ENCODE results near the gene RAB3GAP2.
A peak's percentile ranks its signal among the peaks of the same experiment; 100 is the strongest.
"Not testable (repeated sequence)": the region's sequence is repeated elsewhere in the genome, so short reads cannot be mapped to it uniquely, and the experiment has no call there.

Gene RAB3GAP2

GRCh38 chr1:220170836-220171526 lies 101.3 kb downstream of the RAB3GAP2 start:
- Mint-ChIP-seq H3K27ac (no peak overlapping the region), H3K4me3 (no peak overlapping the region), H3K36me3 (ENCODE audit: low read depth) (peaks cover 79% of the 10 kb centered on the region), H3K4me1 (ENCODE audit: low read depth) (no peaks in the 10 kb centered on the region), H3K27me3 (no peaks in the 10 kb centered on the region), H3K9me3 (no peaks in the 10 kb centered on the region)

- H3K4me3 Mint-ChIP-seq, H3K27ac Mint-ChIP-seq: not testable (repeated sequence)
Measured at GRCh38 chr1:220169887-220170286, 102.4 kb downstream of the RAB3GAP2 start.

DNA sequence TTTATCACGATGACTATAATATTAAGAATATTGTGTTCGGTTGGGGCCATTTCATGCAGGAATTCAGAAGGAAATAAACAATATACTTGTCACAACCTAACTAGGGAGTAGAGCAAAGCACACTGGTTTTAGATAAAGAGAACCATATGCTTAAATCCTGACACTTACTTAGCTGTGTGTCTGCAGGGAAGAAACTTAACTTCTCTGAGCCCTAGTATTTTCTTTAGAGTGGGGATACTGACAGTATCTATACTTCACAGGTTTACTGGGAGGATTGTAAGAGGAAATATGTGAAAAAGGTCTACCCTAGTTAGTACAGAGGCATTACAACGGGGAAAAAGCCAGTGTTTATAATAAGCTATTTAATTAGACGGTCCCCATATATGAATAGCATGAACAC lies 105.4 kb downstream of the RAB3GAP2 start:
- no peak overlapping the region for H3K4me3 Mint-ChIP-seq
- H3K9me3 Mint-ChIP-seq = no peaks in the 10 kb centered on the region
- no peaks in the 10 kb centered on the region for H3K4me1 Mint-ChIP-seq (ENCODE audit: low read depth)
- H3K36me3 Mint-ChIP-seq (ENCODE audit: low read depth) = peaks cover 59% of the 10 kb centered on the region
- H3K27me3 Mint-ChIP-seq = no peaks in the 10 kb centered on the region
- H3K27ac Mint-ChIP-seq = no peak overlapping the region

More at GRCh38 chr1:220169887-220170286, 102.4 kb downstream of the RAB3GAP2 start:
- H3K36me3 Mint-ChIP-seq (ENCODE audit: low read depth) = peaks cover 78% of the 10 kb centered on the region
- H3K9me3 Mint-ChIP-seq; H3K27me3 Mint-ChIP-seq; H3K4me1 Mint-ChIP-seq (ENCODE audit: low read depth): not testable (repeated sequence)

- Mint-ChIP-seq H3K4me1 (ENCODE audit: low read depth) (no peaks in the 10 kb centered on the region), H3K27ac (no peak overlapping the region), H3K36me3 (ENCODE audit: low read depth) (peaks cover 56% of the 10 kb centered on the region), H3K4me3 (no peak overlapping the region), H3K9me3 (no peaks in the 10 kb centered on the region), H3K27me3 (no peaks in the 10 kb centered on the region)
Measured at GRCh38 chr1:220164517-220164916, 107.7 kb downstream of the RAB3GAP2 start.

GRCh38 chr1:220164116-220164515 lies 108.1 kb downstream of the RAB3GAP2 start:
- H3K27me3 Mint-ChIP-seq = no peaks in the 10 kb centered on the region
- no peaks in the 10 kb centered on the region for H3K4me1 Mint-ChIP-seq (ENCODE audit: low read depth)
- no peak overlapping the region for H3K4me3 Mint-ChIP-seq
- H3K36me3 Mint-ChIP-seq (ENCODE audit: low read depth) = peaks cover 53% of the 10 kb centered on the region
- H3K27ac Mint-ChIP-seq = no peak overlapping the region
- no peaks in the 10 kb centered on the region for H3K9me3 Mint-ChIP-seq

DNA sequence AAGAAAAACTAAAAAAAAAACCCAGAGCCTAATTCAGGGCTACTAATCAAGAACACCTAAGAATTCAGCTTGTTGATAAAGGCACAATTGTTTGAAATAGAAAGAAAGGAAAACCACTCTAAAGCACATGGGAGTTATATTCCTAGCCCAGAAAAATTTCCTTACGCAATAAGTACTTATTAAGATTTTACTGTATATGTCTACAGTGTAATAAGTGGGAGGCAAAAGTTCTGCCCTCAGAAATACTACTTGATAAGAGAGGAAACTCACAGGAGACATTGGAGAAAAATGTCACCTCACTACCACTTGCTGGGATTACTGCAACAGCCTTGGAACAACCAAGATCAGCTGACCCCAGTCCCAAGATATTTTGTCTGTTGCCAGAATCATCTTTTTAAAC lies 112.2 kb downstream of the RAB3GAP2 start:
- Mint-ChIP-seq H3K27me3 (no peaks in the 10 kb centered on the region), H3K4me1 (ENCODE audit: low read depth) (peaks cover 5% of the 10 kb centered on the region), H3K4me3 (no peak overlapping the region), H3K36me3 (ENCODE audit: low read depth) (peaks cover 64% of the 10 kb centered on the region), H3K27ac (no peak overlapping the region), H3K9me3 (no peaks in the 10 kb centered on the region)

DNA sequence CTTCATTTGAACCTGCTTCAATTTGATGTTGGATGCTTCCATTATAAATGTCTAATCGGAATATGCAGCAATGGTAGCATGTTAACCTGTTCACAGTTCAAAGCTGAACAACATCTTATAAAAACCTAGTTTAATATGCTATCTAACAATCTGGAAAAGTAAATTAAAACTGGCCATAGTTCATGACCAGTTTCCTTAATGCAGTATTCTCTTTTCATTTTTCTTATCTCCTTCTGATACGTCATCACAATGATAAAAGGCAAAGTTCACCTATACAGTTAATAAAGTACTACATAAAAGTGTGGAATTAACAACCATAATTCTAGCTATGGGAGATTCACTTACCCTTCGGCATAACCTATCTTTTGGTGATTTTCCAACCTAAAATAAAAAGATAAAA lies 113.2 kb downstream of the RAB3GAP2 start:
- H3K36me3 Mint-ChIP-seq (ENCODE audit: low read depth) = peaks cover 62% of the 10 kb centered on the region
- H3K4me3 Mint-ChIP-seq = no peak overlapping the region
- no peaks in the 10 kb centered on the region for H3K9me3 Mint-ChIP-seq
- no peaks in the 10 kb centered on the region for H3K27me3 Mint-ChIP-seq
- H3K27ac Mint-ChIP-seq = no peak overlapping the region
- peaks cover 5% of the 10 kb centered on the region for H3K4me1 Mint-ChIP-seq (ENCODE audit: low read depth)

DNA sequence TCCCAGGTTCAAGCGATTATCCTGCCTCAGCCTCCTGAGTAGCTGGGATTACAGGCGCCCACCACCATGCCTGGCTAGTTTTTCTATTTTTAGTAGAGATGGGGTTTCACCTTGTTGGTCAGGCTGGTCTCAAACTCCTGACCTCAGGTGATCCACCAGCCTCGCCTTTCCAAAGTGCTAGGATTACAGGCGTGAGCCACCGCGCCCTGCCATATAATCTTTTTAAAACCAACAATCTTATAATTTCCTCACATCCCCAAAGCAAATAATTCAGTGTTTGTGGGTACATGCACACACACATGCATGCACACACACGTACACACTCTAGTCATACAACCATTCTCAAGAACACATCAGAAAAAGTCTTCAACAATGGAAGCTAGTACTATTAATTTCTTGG lies 113.7 kb downstream of the RAB3GAP2 start:
- H3K9me3 Mint-ChIP-seq, H3K4me3 Mint-ChIP-seq: not testable (repeated sequence)
- peaks cover 64% of the 10 kb centered on the region for H3K36me3 Mint-ChIP-seq (ENCODE audit: low read depth)

DNA sequence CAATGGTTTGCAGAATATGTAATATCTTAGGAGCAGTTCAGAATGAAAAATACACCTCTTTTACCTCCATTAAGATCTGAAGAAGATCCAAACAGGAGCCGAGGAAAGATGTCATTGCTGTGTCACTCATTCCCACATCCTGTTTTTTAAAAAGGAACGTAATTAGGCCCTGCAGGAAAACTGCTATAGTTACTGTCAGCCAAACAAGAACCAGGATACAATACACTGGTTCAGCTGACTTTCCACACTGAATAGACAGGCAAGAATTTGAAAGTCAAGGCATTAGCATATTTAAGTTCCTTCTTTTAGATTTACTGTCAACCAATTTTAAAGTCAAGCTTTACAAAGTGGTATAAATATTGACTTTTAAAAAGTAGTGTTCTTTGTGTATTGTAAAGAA lies 114.5 kb downstream of the RAB3GAP2 start:
- H3K4me3 Mint-ChIP-seq = no peak overlapping the region
- H3K27ac Mint-ChIP-seq = no peak overlapping the region
- peaks cover 5% of the 10 kb centered on the region for H3K4me1 Mint-ChIP-seq (ENCODE audit: low read depth)
- H3K9me3 Mint-ChIP-seq = no peaks in the 10 kb centered on the region
- peaks cover 68% of the 10 kb centered on the region for H3K36me3 Mint-ChIP-seq (ENCODE audit: low read depth)
- H3K27me3 Mint-ChIP-seq = no peaks in the 10 kb centered on the region

More for the DNA sequence above, 113.7 kb downstream of the RAB3GAP2 start:
- not testable (repeated sequence) for H3K27me3 Mint-ChIP-seq; H3K27ac Mint-ChIP-seq; H3K4me1 Mint-ChIP-seq (ENCODE audit: low read depth)

DNA sequence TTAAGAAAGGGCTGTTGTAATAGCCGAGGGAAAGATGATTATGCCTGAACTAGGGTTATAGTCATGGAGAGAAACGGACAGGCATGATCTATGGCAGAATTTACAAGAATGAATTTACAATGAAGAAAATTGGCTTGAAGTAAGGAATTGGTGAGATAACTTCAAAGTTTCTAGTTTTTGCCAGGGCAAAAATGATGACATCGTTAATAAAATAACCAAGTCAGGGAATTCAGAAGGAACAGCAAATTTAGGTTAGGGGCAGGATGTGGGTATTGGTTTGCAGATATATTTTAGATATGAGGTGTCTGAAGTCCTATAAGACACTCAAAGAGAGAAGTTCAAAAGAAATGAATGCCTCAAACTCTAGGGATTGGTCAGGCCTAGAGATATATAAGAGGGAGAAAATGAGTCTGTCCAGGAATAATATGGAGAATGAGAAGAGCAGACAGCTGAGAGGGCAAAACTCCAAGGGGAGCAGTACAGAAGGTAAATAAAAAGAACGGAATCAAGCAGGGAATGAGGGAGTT lies 115.6 kb downstream of the RAB3GAP2 start:
- Mint-ChIP-seq H3K36me3 (ENCODE audit: low read depth) (peaks cover 72% of the 10 kb centered on the region), H3K4me1 (ENCODE audit: low read depth) (peaks cover 5% of the 10 kb centered on the region), H3K27me3 (no peaks in the 10 kb centered on the region), H3K4me3 (no peak overlapping the region), H3K27ac (peak overlapping the region; percentile 23), H3K9me3 (no peaks in the 10 kb centered on the region)

- Mint-ChIP-seq H3K27me3 (no peaks in the 10 kb centered on the region), H3K4me1 (ENCODE audit: low read depth) (peaks cover 5% of the 10 kb centered on the region), H3K27ac (no peak overlapping the region), H3K4me3 (no peak overlapping the region), H3K36me3 (ENCODE audit: low read depth) (peaks cover 52% of the 10 kb centered on the region), H3K9me3 (no peaks in the 10 kb centered on the region)
Measured at GRCh38 chr1:220153147-220153546, 119.1 kb downstream of the RAB3GAP2 start.

DNA sequence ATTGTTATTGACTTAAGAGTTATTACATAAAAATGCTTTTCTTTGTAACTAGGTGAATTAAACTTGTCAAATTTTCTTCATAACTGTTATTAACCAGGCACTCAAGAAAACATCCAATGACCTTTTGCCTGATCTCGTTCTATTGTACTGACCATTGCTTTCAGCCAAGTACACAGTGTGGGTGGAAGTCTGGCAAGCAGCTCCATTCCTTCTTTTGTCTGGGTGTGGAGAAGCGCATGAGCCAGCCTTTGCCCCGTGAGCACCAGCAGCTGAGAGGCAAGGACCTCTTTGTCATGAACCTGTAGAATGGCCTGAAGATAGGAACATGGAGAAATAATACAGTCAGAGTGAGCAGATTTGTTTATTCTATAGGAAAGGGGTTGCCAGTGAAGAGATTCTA lies 120.8 kb downstream of the RAB3GAP2 start:
- H3K27ac Mint-ChIP-seq = peak overlapping the region; percentile 46
- peaks cover 44% of the 10 kb centered on the region for H3K36me3 Mint-ChIP-seq (ENCODE audit: low read depth)
- H3K4me1 Mint-ChIP-seq (ENCODE audit: low read depth) = no peaks in the 10 kb centered on the region
- no peaks in the 10 kb centered on the region for H3K9me3 Mint-ChIP-seq
- no peak overlapping the region for H3K4me3 Mint-ChIP-seq
- H3K27me3 Mint-ChIP-seq = no peaks in the 10 kb centered on the region

GRCh38 chr1:220149742-220150141 lies 122.5 kb downstream of the RAB3GAP2 start:
- no peaks in the 10 kb centered on the region for H3K27me3 Mint-ChIP-seq
- peaks cover 7% of the 10 kb centered on the region for H3K4me1 Mint-ChIP-seq (ENCODE audit: low read depth)
- H3K4me3 Mint-ChIP-seq = no peak overlapping the region
- peaks cover 45% of the 10 kb centered on the region for H3K36me3 Mint-ChIP-seq (ENCODE audit: low read depth)
- H3K9me3 Mint-ChIP-seq = no peaks in the 10 kb centered on the region
- H3K27ac Mint-ChIP-seq = no peak overlapping the region

DNA sequence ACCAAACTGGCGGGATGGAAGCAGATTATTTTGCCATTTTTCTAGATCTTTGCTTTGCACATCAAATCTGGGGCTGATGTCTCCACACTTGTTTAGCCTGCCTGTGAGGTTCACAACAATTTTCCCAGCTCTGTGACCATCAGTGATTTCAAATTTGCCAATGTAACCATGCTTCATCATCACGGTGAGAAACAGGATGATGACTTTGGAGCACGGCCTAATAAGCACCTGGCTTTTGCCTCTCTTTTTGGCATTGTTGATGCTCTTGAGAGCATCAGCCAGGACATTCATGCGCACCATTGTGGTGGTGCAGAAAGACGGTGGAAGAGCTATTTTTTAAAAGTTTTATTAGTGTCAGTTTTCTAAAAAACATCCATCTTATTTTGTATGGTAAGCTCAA lies 128.2 kb downstream of the RAB3GAP2 start:
- Mint-ChIP-seq H3K4me3 (no peak overlapping the region), H3K27me3 (no peaks in the 10 kb centered on the region), H3K9me3 (no peaks in the 10 kb centered on the region), H3K4me1 (ENCODE audit: low read depth) (peaks cover 7% of the 10 kb centered on the region), H3K36me3 (ENCODE audit: low read depth) (peaks cover 66% of the 10 kb centered on the region), H3K27ac (no peak overlapping the region)

GRCh38 chr1:220139966-220140365 lies 132.3 kb downstream of the RAB3GAP2 start:
- H3K9me3 Mint-ChIP-seq = no peaks in the 10 kb centered on the region
- no peak overlapping the region for H3K4me3 Mint-ChIP-seq
- no peak overlapping the region for H3K27ac Mint-ChIP-seq
- peaks cover 13% of the 10 kb centered on the region for H3K4me1 Mint-ChIP-seq (ENCODE audit: low read depth)
- peaks cover 68% of the 10 kb centered on the region for H3K36me3 Mint-ChIP-seq (ENCODE audit: low read depth)
- no peaks in the 10 kb centered on the region for H3K27me3 Mint-ChIP-seq

Data from stimulated activated naive CD8-positive, alpha-beta T cell treated with anti-CD3 and anti-CD28 coated beads, Interleukin-15, Interleukin-2, amounts not matched to agents 100 ng/mL and 50 ng/mL, for 24 hours (primary cell).